GM18951 (cell line): ENCODE data around the gene C8G.

Source experiments
- POLR2A ChIP-seq: IDR thresholded peaks from 4 replicates; pipeline ENCODE4 v1.6.1; 2011; ENCODE audit warnings: mild to moderate bottlenecking; ENCODE audit not compliant: insufficient read length, insufficient read depth; ENCODE audit errors: extremely low read depth
- in situ Hi-C: fragments of 300-500 bp; cut with MboI; formaldehyde crosslinking; loops from one replicate; pipeline ENCODE4 v1.12.0; 2022; ENCODE audit warnings: low sequenced_read_pairs, mixed read lengths, inconsistent platforms; ENCODE audit not compliant: unreplicated experiment

C8G gene

GRCh38 chr9:136977223-136977622 is 32.2 kb downstream of the C8G start, which contains the start of gene PTGDS:
PTGDS (plus strand) TSS chr9:136977504; CDS start chr9:136977579, 75 bp downstream.
- in situ Hi-C loops: no loop called here
- no peak for TF ChIP-seq POLR2A

- in situ Hi-C loops: no loop called here
- no peak for TF ChIP-seq POLR2A
Observed at GRCh38 chr9:136977649-136978072, 32.6 kb downstream of the C8G start.

GRCh38 chr9:136978073-136978864 is 33.2 kb downstream of the C8G start:
- TF ChIP-seq POLR2A: no peak
- in situ Hi-C loops: no loop called here

GRCh38 chr9:136978865-136979544 is 34.0 kb downstream of the C8G start:
- no peak for TF ChIP-seq POLR2A
- in situ Hi-C loops: no loop called here

GRCh38 chr9:136979769-136980587 is 34.9 kb downstream of the C8G start:
- TF ChIP-seq POLR2A: no peak
- in situ Hi-C loops: no loop called here

- TF ChIP-seq POLR2A: no peak
- in situ Hi-C loops: no loop called here
Observed at GRCh38 chr9:136980669-136981478, 35.8 kb downstream of the C8G start.

- in situ Hi-C loops: no loop called here
- TF ChIP-seq POLR2A: no peak
Observed at GRCh38 chr9:136981588-136982231, 36.7 kb downstream of the C8G start.

GRCh38 chr9:136982232-136983051 is 37.4 kb downstream of the C8G start, which contains the start of gene LCNL1:
LCNL1 (plus strand) TSS chr9:136982993; CDS start chr9:136983587, 594 bp downstream.
- in situ Hi-C loops: no loop called here
- no peak for TF ChIP-seq POLR2A

GRCh38 chr9:136983167-136983566 is 38.1 kb downstream of the C8G start:
- no peak for TF ChIP-seq POLR2A
- in situ Hi-C loops: no loop called here

GRCh38 chr9:136983656-136984314 is 38.7 kb downstream of the C8G start:
- in situ Hi-C loops: no loop called here

GRCh38 chr9:136984464-136985026 is 39.5 kb downstream of the C8G start:
- in situ Hi-C loops: no loop called here

More at GRCh38 chr9:136983656-136984314, 38.7 kb downstream of the C8G start:
- TF ChIP-seq POLR2A: no peak

More at GRCh38 chr9:136984464-136985026, 39.5 kb downstream of the C8G start:
- no peak for TF ChIP-seq POLR2A
